HG03095 (cell line): ENCODE data around the gene EHBP1.

Experiments used
- ATAC-seq: cut with Tn5 transposase; IDR thresholded peaks from one replicate; pipeline ENCODE4 v1.9.1; 2021; ENCODE audit warnings: moderate library complexity; ENCODE audit not compliant: unreplicated experiment

The EHBP1 gene

GRCh38 chr2:62812921-62813825 lies 107.7 kb downstream of the EHBP1 start:
- ATAC-seq = no peak

DNA sequence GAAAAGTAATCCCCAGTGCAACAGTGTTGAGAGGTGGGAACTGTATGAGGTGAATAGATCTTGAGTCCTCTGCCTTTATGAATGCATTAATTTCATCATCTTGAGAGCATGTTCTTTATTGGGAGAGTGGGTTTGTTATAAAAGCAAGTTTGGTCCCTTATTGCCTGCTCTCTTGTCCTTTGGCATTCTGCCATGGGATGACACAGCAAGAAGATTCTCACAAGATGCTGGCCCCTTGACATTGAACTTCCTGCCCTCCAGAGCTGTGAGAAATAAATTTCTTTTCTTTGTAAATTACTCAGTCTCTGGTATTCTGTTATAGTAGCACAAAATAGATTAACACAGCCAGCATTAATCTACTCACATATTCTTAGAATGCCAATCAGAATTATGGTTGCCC lies 108.6 kb downstream of the EHBP1 start:
- no peak for ATAC-seq

DNA sequence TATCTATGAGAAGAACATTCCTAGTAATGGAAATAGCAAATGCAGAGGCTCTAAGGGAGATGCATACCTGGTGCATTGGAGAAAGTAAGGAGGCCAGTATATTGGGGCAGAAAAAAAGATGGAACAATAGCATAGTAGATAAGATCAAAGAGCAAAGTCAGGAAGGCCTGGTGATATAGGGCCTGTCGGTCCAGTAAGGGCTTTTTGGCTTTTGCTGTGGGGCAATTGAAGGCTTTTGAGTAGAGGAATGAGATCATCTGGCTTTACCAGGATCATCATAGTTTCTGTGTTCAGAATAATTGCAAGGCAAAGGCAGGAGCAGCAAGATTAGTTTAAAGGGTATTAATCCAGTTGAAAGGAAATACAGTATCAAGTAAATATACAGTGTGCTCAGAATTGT lies 111.8 kb downstream of the EHBP1 start:
- ATAC-seq = no peak

DNA sequence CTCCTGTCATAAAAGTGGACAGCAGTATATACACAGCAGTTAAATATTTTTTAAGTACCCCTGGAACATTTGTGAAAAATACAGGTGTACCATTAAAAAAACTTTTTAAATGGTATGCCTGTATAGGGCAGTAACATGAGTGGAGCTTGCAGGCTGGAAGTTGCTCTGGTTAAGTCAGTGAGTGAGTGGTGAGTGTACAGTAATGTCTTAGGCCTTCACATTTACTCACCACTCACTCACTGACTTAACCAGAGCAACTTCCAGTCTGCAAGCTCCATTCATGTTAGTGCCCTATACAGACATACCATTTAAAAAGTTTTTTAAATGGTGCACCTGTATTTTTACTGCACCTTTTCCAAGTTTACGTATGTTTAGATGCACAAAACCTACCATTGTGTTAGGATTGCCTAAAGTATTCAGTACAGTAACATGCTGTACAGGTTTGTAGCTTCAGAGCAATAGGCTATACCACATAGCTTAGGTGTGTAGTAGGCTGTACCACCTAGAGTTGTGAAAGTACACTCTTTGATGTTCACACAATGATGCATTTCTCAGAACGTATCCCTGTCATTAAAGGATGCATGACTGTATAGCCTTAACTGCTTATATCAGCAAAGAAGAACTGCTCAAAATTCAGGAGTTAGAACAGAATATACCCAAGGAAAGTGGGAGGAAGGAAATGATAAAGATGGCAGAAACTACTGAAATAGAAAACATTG lies 112.6 kb downstream of the EHBP1 start:
- no peak for ATAC-seq

- no peak for ATAC-seq
These were observed 117.0 kb downstream of the EHBP1 start for GRCh38 chr2:62822549-62822948.

DNA sequence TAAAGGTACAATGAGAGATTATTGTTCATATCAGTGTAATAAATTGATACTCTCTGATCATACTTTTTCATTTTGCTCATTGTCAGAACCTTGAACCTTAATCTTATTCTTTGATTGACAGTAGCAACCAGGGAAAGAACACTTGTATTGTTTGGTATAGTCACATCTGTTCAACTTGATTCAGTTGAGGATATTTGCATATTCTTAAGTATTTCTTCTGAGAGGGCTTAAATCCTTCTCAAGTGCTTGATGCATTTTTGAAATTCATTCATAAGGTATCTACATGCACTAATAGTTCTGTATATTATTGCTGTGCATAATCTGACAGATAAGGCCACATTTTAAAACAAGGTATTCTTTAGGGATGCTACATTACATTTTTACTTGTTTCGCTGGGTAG lies 118.9 kb downstream of the EHBP1 start:
- no peak for ATAC-seq

DNA sequence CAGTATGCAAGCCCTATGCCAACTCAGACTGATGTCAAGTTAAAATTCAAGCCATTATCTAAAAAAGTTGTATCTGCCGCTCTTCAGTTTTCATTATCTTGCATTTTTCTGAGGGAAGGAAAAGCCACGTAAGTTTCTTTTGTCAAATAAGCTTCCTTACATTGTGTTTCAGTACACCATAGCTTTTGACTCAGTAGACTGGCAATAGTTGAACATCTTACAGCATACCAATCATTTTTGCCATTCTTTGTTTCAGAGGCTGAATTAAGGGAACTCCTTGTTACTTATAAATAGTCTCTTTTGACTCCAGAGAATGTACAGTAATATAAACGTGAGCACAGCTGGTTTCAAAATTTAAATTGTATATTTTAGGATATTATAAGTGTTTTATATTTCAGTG lies 120.6 kb downstream of the EHBP1 start:
- ATAC-seq = no peak

- no peak for ATAC-seq
These were observed 121.6 kb downstream of the EHBP1 start for GRCh38 chr2:62826953-62827675.

DNA sequence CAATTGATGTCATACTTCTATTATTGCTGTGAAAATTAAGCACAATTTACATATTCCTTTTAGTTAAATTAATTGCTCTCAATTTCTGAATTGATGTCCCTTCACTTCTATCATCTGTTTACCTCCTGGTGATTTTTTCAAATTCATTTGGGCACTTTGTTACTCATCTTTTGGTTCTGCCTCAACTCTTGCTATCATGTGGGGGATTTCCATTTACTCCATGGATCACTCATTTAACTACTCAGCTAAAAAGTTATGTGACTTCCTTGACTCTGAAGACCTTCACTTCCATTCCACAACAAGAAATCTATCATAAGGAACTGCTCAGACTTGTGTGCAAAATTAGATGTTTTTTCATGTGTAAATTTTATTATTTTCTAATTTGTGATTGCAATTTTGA lies 126.2 kb downstream of the EHBP1 start:
- ATAC-seq = no peak

- no peak for ATAC-seq
These were observed 139.0 kb downstream of the EHBP1 start for GRCh38 chr2:62844311-62845090.

DNA sequence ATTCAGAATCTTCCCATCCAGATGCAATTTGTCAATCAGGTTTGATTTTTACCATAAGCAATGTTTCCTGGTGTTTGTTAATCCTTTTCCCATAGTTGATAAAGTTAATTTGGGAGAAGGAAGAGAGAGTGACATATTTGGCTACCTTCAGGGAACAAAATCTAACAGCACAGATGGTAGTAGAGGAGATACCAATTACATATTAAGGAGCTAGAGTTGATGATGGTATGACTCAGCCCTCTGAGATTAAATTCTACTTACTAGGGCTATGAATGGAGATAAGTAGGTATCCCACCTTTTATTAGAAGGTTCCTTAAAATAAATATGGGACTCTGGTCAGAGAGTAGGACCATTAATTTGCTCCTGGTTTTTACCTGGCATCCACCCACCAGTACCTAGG lies 139.7 kb downstream of the EHBP1 start:
- no peak for ATAC-seq

- no peak for ATAC-seq
These were observed 146.7 kb downstream of the EHBP1 start for GRCh38 chr2:62852254-62852653.

DNA sequence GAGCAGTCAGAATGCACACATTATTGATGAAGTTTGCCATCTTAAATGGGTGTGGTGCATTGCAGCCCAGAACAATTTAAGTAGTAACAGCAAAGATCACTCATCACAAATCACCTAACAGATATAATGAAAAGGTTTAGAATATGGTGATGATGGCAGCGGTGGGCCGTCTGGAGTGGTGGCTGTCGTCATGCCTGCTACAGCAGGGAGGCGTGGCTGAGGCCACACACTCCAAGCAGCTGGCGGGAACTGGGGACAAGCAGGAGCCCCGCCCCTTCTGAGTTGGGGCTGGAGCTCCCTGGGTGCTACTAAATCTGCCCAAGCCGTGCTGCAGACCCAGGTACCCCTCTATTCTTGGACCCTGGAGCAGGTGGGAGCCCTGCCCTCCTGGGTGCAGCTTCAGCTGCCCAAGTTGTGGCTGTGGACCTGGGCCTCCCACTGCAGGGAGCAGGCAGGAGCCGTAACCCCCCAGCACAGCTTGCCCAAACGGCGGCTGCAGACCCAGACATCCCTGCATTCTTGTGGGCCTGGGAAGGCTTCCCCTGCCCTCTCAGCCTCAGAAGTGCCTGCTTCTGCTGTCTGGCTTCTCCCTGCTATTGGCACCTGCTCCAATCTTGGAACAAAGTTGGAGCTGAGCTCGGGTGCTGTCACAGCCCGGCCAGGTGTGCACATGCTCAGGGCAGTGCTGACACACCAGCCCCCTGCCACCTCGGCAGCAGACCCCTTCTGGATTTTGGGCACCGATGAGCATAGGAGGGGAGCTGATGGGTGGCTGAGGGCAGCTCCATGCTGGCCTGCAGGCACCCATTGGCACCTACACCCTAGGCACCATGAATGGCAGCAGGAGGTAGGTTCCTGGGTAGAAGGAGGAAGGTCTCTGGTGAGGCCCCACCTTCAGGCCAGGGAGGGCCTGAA lies 149.3 kb downstream of the EHBP1 start:
- no peak for ATAC-seq

DNA sequence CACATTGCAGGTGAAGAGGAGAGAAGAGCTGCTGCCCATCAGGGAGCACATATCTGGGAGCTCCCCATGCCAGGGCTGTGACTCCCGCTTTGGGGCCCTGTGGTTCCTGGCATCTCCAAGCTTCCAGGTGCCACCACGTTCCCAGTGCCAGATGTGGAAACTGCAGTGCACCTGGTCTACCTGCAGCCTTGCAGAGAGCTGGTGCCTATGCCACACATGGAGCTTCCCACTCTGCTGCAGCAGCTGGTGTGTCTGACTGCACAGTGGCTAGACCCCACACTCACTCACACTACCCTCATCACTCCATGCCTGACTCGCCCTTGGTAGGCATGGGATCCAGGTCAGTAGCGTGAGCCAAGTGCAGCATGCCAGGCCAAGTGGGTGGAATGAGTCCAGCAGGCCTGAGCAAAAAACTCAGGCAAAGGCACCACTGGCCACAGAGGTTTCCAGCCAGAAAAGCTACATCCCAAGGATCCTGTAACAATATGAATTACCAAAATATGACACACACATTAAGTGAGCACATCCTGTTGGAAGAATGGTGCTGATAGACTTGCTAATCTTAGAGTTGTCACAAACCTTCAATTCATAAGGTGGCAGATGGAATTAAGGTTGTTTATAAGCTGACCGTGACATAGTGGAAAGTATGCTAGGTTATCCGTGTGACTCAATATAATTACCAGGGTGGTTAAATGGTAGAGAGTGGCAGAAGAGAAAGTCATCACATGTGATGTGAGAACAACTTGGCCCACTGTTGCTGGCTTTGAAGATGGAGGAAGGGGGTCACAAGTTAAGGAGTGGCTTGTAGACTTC lies 150.9 kb downstream of the EHBP1 start:
- ATAC-seq = no peak

GRCh38 chr2:62857139-62857931 lies 151.8 kb downstream of the EHBP1 start:
- no peak for ATAC-seq

DNA sequence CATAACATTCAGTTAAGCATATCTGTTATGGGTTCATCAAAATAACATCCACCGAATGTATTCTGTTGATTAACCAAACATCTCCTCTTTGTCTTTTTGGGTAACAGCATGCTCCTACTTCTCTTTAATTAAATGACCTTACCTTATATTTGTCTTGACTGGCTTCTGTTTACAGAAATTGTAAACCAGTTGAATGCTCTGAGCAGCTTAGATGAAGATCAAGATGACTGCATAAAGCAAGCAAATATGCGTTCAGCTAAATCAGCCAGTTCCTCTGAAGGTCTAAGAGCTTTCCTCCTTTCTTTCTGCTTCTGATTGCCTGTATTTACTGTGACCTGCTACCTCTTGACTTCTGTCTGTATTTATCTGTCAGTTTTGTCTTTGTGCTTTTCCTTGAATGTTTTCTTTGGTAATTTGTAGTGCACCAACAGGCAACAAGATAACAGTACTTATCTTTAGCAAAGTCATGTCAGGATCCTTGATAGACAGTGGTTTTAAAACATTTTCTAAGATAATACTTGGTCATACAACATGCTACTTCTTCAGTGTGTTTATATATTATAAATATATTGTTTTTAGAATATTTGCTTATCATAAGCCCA lies 152.8 kb downstream of the EHBP1 start:
- ATAC-seq = no peak

GRCh38 chr2:62868947-62869346 lies 163.4 kb downstream of the EHBP1 start:
- no peak for ATAC-seq

DNA sequence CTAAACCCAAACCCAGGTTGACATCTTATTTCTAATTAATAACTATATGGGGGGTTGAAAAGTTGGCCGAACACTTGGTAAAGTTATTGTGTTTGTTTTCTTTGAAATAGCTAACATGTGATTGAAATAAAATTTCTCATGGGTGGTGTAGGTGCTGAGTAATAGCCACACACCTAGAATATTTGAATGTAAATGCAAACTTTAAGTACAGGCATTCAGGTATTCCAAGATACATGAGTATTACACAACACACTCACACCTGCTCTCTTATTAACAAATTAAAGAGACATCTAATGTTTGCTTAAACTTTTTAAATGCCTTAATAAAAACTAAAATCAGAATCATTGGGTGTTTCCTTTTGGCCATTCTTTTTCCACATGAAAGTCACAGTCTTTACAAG lies 165.5 kb downstream of the EHBP1 start:
- ATAC-seq = no peak
